Body of pancreas (tissue), 4 donors: ENCODE data around the gene DDIAS. TPM values are rescaled to one million over a fixed set of nuclear protein-coding genes. Genes with fewer than 3 reads are reported as not detected.

ENCODE experiments used
- ATAC-seq: fragments of 150-250 bp; one replicate; pipeline ENCODE4 v1.9.1; 2016
- DNase-seq, 4 donors: peaks; one replicate each; pipeline ENCODE4 v3.0.0-alpha.2; 2019
- H3K27ac ChIP-seq, 4 donors: fragments of 200-600 bp; sonication (generic); 1 replicate in 3 of 4; 2 replicates in 1 of 4; pipeline versions ENCODE4 v1.5.1 to v1.6.1; 2016 to 2019; ENCODE audit warnings: mild to moderate bottlenecking in 1 of 4, mixed read lengths in 1 of 4, moderate library complexity in 1 of 4
- H3K27me3 ChIP-seq, 2 donors: fragments of 200-600 bp; sonication (generic); one replicate each; pipeline ENCODE4 v1.6.0; 2016; ENCODE audit warnings: mild to moderate bottlenecking in 1 of 2
- H3K36me3 ChIP-seq, 2 donors: fragments of 200-600 bp; sonication (generic); replicated peaks in 1 of 2; 2 replicates each; pipeline ENCODE4 v1.5.1; 2016; ENCODE audit warnings: low read depth in 2 of 2; ENCODE audit not compliant: insufficient read depth in 1 of 2
- H3K4me1 ChIP-seq: fragments of 200-600 bp; sonication (generic); one replicate; pipeline ENCODE4 v1.6.0; 2016
- H3K4me3 ChIP-seq, 2 donors: fragments of 200-600 bp; sonication (generic); 1 replicate in 1 of 2; 2 replicates in 1 of 2; pipeline ENCODE4 v1.5.1; 2016 to 2019
- H3K9me3 ChIP-seq, 3 donors: fragments of 200-600 bp; sonication (generic); 1 replicate in 2 of 3; 2 replicates in 1 of 3; pipeline ENCODE4 v1.5.1; 2016
- CTCF ChIP-seq, 7 experiments: fragments of 450-650 bp in 4 of 7; fragments of 200-600 bp in 3 of 7; sonication (generic) in 3 of 7; IDR thresholded peaks; one replicate each; pipeline ENCODE4 v1.5.1; 2016 to 2019; ENCODE audit warnings: antibody characterized with exemption in 7 of 7
- POLR2A ChIP-seq, 3 donors: fragments of 450-650 bp; IDR thresholded peaks; one replicate each; pipeline ENCODE4 v1.6.1; 2016; ENCODE audit warnings: antibody characterized with exemption in 3 of 3, mild to moderate bottlenecking in 2 of 3
- WGBS, 2 donors: methylation state at CpG; one replicate each; pipeline ENCODE4 v1.1.5; 2017; 5-methylcytosine and 5-hydroxymethylcytosine counted together
- intact Hi-C: fragments of 100-400 bp; cut with DNase I; formaldehyde crosslinking; loops from one replicate; pipeline ENCODE4 v1.15.1; 2023
- total RNA-seq, 2 donors: library from RNA; depleted of rRNA; stranded (reverse); fragments of >200 nt; gene quantifications; one replicate each; pipeline ENCODE4 v1.1.0, GENCODE V29; 2016

The DDIAS gene
- total RNA-seq, 2 donors from 2014 or later = not detected

- Histone ChIP-seq H3K9me3 (no peaks in the 10 kb centered on the region), H3K27me3 (no peaks in the 10 kb centered on the region), H3K36me3 (no peaks in the 10 kb centered on the region), H3K4me3 (no peak overlapping the region), H3K27ac (no peak overlapping the region), H3K4me1 (peaks cover 4% of the 10 kb centered on the region)
- TF ChIP-seq CTCF (IDR thresholded peaks at IDR 0.05) (no peak), POLR2A (IDR thresholded peaks at IDR 0.05) (no peak)
- DNase-seq (no peak), ATAC-seq (no peak)
- WGBS, 2 donors = 84 to 99% methylated on average over 2 of the region's 2 CpGs
- intact Hi-C loops = no loop called here
These were observed 8.8 kb upstream of the DDIAS start for GRCh38 chr11:82892611-82893169.

GRCh38 chr11:82895437-82896091 is 6.0 kb upstream of the DDIAS start:
- no peaks in the 10 kb centered on the region for H3K36me3 ChIP-seq
- no peak overlapping the region for H3K27ac ChIP-seq
- no peaks in the 10 kb centered on the region for H3K9me3 ChIP-seq
- intact Hi-C loops = no loop called here
- peaks cover 12% of the 10 kb centered on the region for H3K4me1 ChIP-seq
- ATAC-seq (no peak), DNase-seq (peak in 1 of 4 donors; percentile 17)
- no peak overlapping the region for H3K4me3 ChIP-seq
- TF ChIP-seq POLR2A (IDR thresholded peaks at IDR 0.05) (no peak), CTCF (IDR thresholded peaks at IDR 0.05) (no peak)
- H3K27me3 ChIP-seq = no peaks in the 10 kb centered on the region

- TF ChIP-seq POLR2A (IDR thresholded peaks at IDR 0.05) = no peak
- no peak for TF ChIP-seq CTCF (IDR thresholded peaks at IDR 0.05)
- H3K27me3 ChIP-seq = no peaks in the 10 kb centered on the region
- 85 to 86% methylated on average over 6 of the region's 6 CpGs for WGBS, 2 donors
- DNase-seq = no peak
- no peaks in the 10 kb centered on the region for H3K9me3 ChIP-seq
- H3K27ac ChIP-seq = no peak overlapping the region
- no peaks in the 10 kb centered on the region for H3K36me3 ChIP-seq
- H3K4me1 ChIP-seq = peaks cover 12% of the 10 kb centered on the region
- intact Hi-C loops = no loop called here
- no peak for ATAC-seq
- no peak overlapping the region for H3K4me3 ChIP-seq
These were observed 5.4 kb upstream of the DDIAS start for GRCh38 chr11:82896183-82896582.

- TF ChIP-seq CTCF (IDR thresholded peaks at IDR 0.05) (no peak), POLR2A (IDR thresholded peaks at IDR 0.05) (no peak)
- no peaks in the 10 kb centered on the region for H3K9me3 ChIP-seq
- no peak overlapping the region for H3K4me3 ChIP-seq
- DNase-seq (no peak), ATAC-seq (no peak)
- intact Hi-C loops = no loop called here
- no peaks in the 10 kb centered on the region for H3K36me3 ChIP-seq
- H3K27ac ChIP-seq = peak overlapping the region in 1 of 4 donors; percentile 16
- H3K27me3 ChIP-seq = no peaks in the 10 kb centered on the region
- H3K4me1 ChIP-seq = peaks cover 19% of the 10 kb centered on the region
- 48 to 59% methylated on average over 1 of the region's 1 CpG for WGBS, 2 donors
These were observed 3.3 kb upstream of the DDIAS start for GRCh38 chr11:82898241-82898640.
